ENCODE data around the gene TMEM115. TPM values are rescaled to one million over a fixed set of nuclear protein-coding genes. Genes with fewer than 3 reads are reported as not detected.

The TMEM115 gene
- total and polyA plus RNA-seq, 11 donors, result 20.5 to 57.3 (median 28.9) TPM

- H3K27me3 ChIP-seq, result peaks cover 0 to 4% (median 0%) of the 10 kb centered on the region in 9 donors
- peak overlapping the region in 1 of 12 donors; percentile 98 for H3K27ac ChIP-seq
- 91 to 93% (median 92%) methylated on average over 10 to 13 of the region's 13 CpGs for WGBS, 4 donors
- TF ChIP-seq, protein P1, sequence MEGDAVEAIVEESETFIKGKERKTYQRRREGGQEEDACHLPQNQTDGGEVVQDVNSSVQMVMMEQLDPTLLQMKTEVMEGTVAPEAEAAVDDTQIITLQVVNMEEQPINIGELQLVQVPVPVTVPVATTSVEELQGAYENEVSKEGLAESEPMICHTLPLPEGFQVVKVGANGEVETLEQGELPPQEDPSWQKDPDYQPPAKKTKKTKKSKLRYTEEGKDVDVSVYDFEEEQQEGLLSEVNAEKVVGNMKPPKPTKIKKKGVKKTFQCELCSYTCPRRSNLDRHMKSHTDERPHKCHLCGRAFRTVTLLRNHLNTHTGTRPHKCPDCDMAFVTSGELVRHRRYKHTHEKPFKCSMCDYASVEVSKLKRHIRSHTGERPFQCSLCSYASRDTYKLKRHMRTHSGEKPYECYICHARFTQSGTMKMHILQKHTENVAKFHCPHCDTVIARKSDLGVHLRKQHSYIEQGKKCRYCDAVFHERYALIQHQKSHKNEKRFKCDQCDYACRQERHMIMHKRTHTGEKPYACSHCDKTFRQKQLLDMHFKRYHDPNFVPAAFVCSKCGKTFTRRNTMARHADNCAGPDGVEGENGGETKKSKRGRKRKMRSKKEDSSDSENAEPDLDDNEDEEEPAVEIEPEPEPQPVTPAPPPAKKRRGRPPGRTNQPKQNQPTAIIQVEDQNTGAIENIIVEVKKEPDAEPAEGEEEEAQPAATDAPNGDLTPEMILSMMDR (IDR thresholded peaks at IDR 0.05), result no peak
- no peak for TF ChIP-seq POLR2A (IDR thresholded peaks at IDR 0.05)
- H3K9me3 ChIP-seq, result no peaks in the 10 kb centered on the region
- no peak for ATAC-seq
- peak overlapping the region in 1 of 12 donors; percentile 95 for H3K4me3 ChIP-seq
- peaks cover 4 to 61% (median 48%) of the 10 kb centered on the region in 12 donors for H3K4me1 ChIP-seq
- H3K36me3 ChIP-seq, result no peaks in the 10 kb centered on the region
- intact Hi-C loops (cut with DNase I), result loop anchor here in 1 of 10 donors (10.0 kb wide), 1 partner anchor 1043 kb away; the partner anchor contains the start of gene MANF
- DNase-seq, result no peak
Observed at GRCh38 chr3:50341996-50342650, 17.2 kb downstream of the TMEM115 start.

- intact Hi-C loops (cut with DNase I), result loop anchor here in 1 of 10 donors (10.0 kb wide), 1 partner anchor 1043 kb away; the partner anchor contains the start of gene MANF
- 90 to 100% (median 94%) methylated on average over 9 of the region's 9 CpGs for WGBS, 4 donors
- Histone ChIP-seq H3K4me1 (peaks cover 4 to 61% (median 48%) of the 10 kb centered on the region in 12 donors), H3K36me3 (no peaks in the 10 kb centered on the region), H3K27ac (peak overlapping the region in 11 of 12 donors; percentile 62 to 100 (median 98)), H3K4me3 (peak overlapping the region; percentile 30 to 97 (median 64)), H3K27me3 (peaks cover 0 to 4% (median 0%) of the 10 kb centered on the region in 9 donors), H3K9me3 (no peaks in the 10 kb centered on the region)
- ATAC-seq (no peak), DNase-seq (peak in 1 of 5 donors; percentile 55)
- no peak for TF ChIP-seq POLR2A (IDR thresholded peaks at IDR 0.05)
- TF ChIP-seq, protein P1 (IDR thresholded peaks at IDR 0.05), result no peak
Observed at GRCh38 chr3:50341537-50341936, 17.8 kb downstream of the TMEM115 start.

GRCh38 chr3:50340448-50341329 is 18.6 kb downstream of the TMEM115 start, which contains the start of gene RASSF1:
TSS of gene RASSF1 (minus strand) at chr3:50340836. CDS start at chr3:50340805, 31 bp downstream.
- H3K4me1 ChIP-seq, result peaks cover 10 to 63% (median 50%) of the 10 kb centered on the region in 12 donors
- H3K36me3 ChIP-seq, result no peaks in the 10 kb centered on the region
- ATAC-seq (peak in 3 of 4 donors; percentile 34 to 56 (median 51)), DNase-seq (peak; percentile 84 to 90 (median 86))
- intact Hi-C loops (cut with DNase I), result loop anchor here in 1 of 10 donors (10.0 kb wide), 1 partner anchor 1044 kb away; the partner anchor contains the start of gene MANF
- peaks cover 0 to 4% (median 0%) of the 10 kb centered on the region in 9 donors for H3K27me3 ChIP-seq
- H3K27ac ChIP-seq, result peak within 1 kb of the TSS; percentile 62 to 100 (median 98)
- 7 to 22% (median 10%) methylated on average over 25 to 85 of the region's 85 CpGs for WGBS, 4 donors
- no peaks in the 10 kb centered on the region for H3K9me3 ChIP-seq
- peak within 1 kb of the TSS; percentile 30 to 97 (median 64) for H3K4me3 ChIP-seq
- TF ChIP-seq POLR2A (IDR thresholded peaks at IDR 0.05), result peak; percentile 30 to 82
- TF ChIP-seq, protein P1 (IDR thresholded peaks at IDR 0.05), result no peak

Data from heart left ventricle (tissue), 16 donors.